HEK293T (cell line): Measurements from ENCODE around the gene TNIK.

Experiments
- CTCF ChIA-PET: fragments of 350-600 bp; formaldehyde crosslinking; extraction: SDS; loops from one replicate; lab custom pipeline; 2021; ENCODE audit warnings: antibody characterized with exemption, inconsistent platforms; lab: Yijun Ruan, JAX
- POLR2A ChIA-PET: fragments of 350-600 bp; formaldehyde crosslinking; extraction: SDS; loops from one replicate; lab custom pipeline; 2020; ENCODE audit warnings: antibody characterized with exemption, inconsistent platforms; lab: Yijun Ruan, JAX
- DNase-seq: peaks from one replicate; pipeline ENCODE4 v3.0.0; 2012; ENCODE audit warnings: mixed read lengths; ENCODE audit errors: extremely low spot score
- ARNT ChIP-seq: fragments of 450-650 bp; IDR thresholded peaks from 2 replicates; pipeline ENCODE4 v1.6.1; 2017; ENCODE audit warnings: mild to moderate bottlenecking
- BHLHE40 ChIP-seq: fragments of 450-650 bp; IDR thresholded peaks from 2 replicates; pipeline ENCODE4 v1.6.1; 2016; ENCODE audit warnings: mild to moderate bottlenecking, moderate library complexity, borderline replicate concordance
- CTBP1 ChIP-seq: fragments of 450-650 bp; IDR thresholded peaks from 2 replicates; pipeline ENCODE4 v1.6.1; 2016; ENCODE audit warnings: borderline replicate concordance
- ELF4 ChIP-seq: fragments of 450-650 bp; IDR thresholded peaks from 2 replicates; pipeline ENCODE4 v1.6.1; 2017; ENCODE audit warnings: antibody characterized with exemption
- FOXA1 ChIP-seq: fragments of 450-650 bp; IDR thresholded peaks from 2 replicates; pipeline ENCODE4 v1.6.1; 2016; ENCODE audit warnings: mild to moderate bottlenecking
- FOXK2 ChIP-seq: fragments of 450-650 bp; IDR thresholded peaks from 2 replicates; pipeline ENCODE4 v1.6.1; 2016; ENCODE audit warnings: mild to moderate bottlenecking
- FOXM1 ChIP-seq: fragments of 450-650 bp; IDR thresholded peaks from 2 replicates; pipeline ENCODE4 v1.6.1; 2017; ENCODE audit warnings: mild to moderate bottlenecking, borderline replicate concordance
- HDGF ChIP-seq: fragments of 450-650 bp; IDR thresholded peaks from 2 replicates; pipeline ENCODE4 v1.6.1; 2017; ENCODE audit warnings: antibody characterized with exemption, borderline replicate concordance
- L3MBTL2 ChIP-seq: fragments of 450-650 bp; conservative IDR thresholded peaks from 2 replicates; pipeline ENCODE4 v1.6.1; 2016; ENCODE audit warnings: mild to moderate bottlenecking
- LEF1 ChIP-seq: fragments of 450-650 bp; IDR thresholded peaks from 2 replicates; pipeline ENCODE4 v1.6.1; 2017; ENCODE audit warnings: mild to moderate bottlenecking, borderline replicate concordance
- NFRKB ChIP-seq: fragments of 450-650 bp; IDR thresholded peaks from 2 replicates; pipeline ENCODE4 v1.6.1; 2016; ENCODE audit warnings: mild to moderate bottlenecking, moderate library complexity
- SP1 ChIP-seq: fragments of 450-650 bp; IDR thresholded peaks from 2 replicates; pipeline ENCODE4 v1.6.1; 2017
- SUZ12 ChIP-seq: fragments of 450-650 bp; IDR thresholded peaks from 2 replicates; pipeline ENCODE4 v1.6.1; 2016; ENCODE audit warnings: mild to moderate bottlenecking
- TARDBP ChIP-seq: fragments of 450-650 bp; IDR thresholded peaks from 2 replicates; pipeline ENCODE4 v1.6.1; 2016
- ZNF384 ChIP-seq: fragments of 450-650 bp; IDR thresholded peaks from 2 replicates; pipeline ENCODE4 v1.6.1; 2016
- TF ChIP-seq, protein P1 (sequence below): fragments of 450-650 bp; IDR thresholded peaks from 2 replicates; pipeline ENCODE4 v1.6.1; 2016

TNIK gene

DNA sequence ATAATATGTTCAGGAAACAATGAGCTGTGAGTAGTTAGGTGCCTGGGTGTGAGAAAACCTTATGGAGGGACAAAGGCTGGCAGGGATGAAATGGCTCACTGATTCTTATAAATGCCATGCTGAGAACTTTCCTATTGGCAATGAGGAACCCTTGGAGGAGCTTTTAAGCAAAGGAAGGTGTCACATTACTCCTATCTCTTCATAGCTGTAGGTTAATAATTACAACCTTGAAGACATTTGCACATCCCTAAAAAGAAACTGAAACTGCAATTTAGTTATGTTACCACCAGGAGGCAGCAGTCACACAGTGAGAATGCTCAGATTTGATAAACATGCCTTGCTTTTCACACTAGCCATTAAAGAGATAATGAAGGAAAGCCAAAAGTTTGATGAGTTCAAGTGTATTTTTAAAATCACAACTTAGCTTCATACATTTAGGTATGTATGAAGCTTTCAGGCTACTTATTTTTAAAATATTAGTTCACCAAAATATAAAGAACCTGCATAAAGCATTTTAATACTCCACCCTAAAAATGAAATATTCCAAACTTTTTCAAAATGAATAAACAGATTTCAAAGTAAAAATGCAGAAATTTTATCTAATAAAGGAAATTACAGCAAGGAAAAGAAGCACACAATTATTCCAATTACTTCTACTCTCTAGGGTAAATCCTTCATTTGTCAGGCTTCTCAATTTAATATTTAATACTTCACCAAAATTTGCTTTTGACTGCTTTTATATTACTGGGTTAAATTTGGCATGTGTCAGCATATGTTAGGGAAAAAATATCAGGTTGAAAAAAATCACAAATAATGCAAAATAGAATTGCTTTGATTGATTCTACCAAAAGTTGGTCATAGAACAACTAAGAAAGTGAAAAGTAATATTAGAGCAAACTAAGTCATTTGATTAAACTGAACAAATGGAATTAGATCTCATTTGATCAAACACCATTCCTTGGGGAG, 296.8 kb downstream of the TNIK start:
- ChIA-PET CTCF (no interaction called here), POLR2A (no interaction called here)
- no peak for DNase-seq
- no peak for TF ChIP-seq LEF1
- TF ChIP-seq SP1: no peak
- TF ChIP-seq NFRKB: no peak
- no peak for TF ChIP-seq SUZ12
- TF ChIP-seq ELF4: no peak
- no peak for TF ChIP-seq TARDBP
- TF ChIP-seq ZNF384: no peak
- TF ChIP-seq HDGF: no peak
- TF ChIP-seq L3MBTL2: no peak
- TF ChIP-seq ARNT: no peak
- TF ChIP-seq, protein P1, sequence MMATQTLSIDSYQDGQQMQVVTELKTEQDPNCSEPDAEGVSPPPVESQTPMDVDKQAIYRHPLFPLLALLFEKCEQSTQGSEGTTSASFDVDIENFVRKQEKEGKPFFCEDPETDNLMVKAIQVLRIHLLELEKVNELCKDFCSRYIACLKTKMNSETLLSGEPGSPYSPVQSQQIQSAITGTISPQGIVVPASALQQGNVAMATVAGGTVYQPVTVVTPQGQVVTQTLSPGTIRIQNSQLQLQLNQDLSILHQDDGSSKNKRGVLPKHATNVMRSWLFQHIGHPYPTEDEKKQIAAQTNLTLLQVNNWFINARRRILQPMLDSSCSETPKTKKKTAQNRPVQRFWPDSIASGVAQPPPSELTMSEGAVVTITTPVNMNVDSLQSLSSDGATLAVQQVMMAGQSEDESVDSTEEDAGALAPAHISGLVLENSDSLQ: no peak
- no peak for TF ChIP-seq FOXM1
- no peak for TF ChIP-seq CTBP1
- no peak for TF ChIP-seq BHLHE40
- no peak for TF ChIP-seq FOXK2
- TF ChIP-seq FOXA1: no peak

- no peak for TF ChIP-seq SUZ12
- CTCF ChIA-PET: no interaction called here
- POLR2A ChIA-PET: no interaction called here
- no peak for DNase-seq
Measured at GRCh38 chr3:171160325-171160724, 299.9 kb downstream of the TNIK start.

DNA sequence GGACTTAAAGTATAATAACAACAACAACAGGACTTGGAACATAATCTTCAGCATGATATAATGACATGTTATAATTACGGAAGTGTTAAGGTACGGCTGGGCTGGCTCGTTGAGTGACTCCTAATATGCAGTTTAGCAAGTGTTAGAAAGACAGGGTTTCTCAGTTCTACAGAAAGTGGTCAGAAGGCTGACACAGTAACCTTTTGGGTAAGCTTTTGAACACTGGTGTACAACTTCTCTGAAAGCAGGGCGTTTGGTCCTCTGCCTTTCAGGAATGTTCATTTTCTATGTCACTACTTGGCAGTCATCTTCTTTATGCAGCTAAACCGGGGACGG, 300.4 kb downstream of the TNIK start:
- POLR2A ChIA-PET: no interaction called here
- no peak for DNase-seq
- CTCF ChIA-PET: no interaction called here
- TF ChIP-seq TARDBP (no peak), SUZ12 (no peak), FOXA1 (no peak), ELF4 (no peak), SP1 (no peak), NFRKB (no peak), L3MBTL2 (no peak), FOXK2 (no peak), HDGF (no peak), FOXM1 (no peak), BHLHE40 (no peak), ZNF384 (no peak), LEF1 (no peak), CTBP1 (no peak)
- TF ChIP-seq, protein P1: no peak

GRCh38 chr3:171159024-171159821, 301.0 kb downstream of the TNIK start:
- TF ChIP-seq LEF1 (no peak), FOXM1 (no peak), SP1 (no peak), NFRKB (no peak), TARDBP (no peak), BHLHE40 (no peak), CTBP1 (no peak), HDGF (no peak), ELF4 (no peak), FOXA1 (no peak), FOXK2 (no peak), ARNT (no peak), ZNF384 (no peak)
- TF ChIP-seq, protein P1: no peak
- no peak for DNase-seq
- POLR2A ChIA-PET: no interaction called here
- CTCF ChIA-PET: no interaction called here

DNA sequence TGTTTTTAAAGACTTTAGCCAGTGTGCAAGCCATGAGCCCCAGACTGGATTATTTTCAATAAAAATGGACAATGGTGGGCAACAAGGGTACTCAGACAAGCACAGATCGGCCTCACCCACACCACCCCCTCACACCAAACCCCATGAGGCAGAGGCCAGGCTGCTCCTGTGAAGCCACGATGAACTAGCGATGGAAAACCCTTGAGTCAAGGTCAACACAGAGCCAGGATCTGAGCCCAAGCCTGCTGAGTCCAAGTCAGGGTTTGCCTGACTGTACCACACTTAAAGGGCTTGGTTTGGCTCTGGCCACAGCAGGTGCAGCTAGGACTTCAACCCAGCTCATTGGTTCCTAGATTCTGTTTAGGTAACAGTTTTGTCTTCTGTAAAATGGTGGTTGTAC, 302.2 kb downstream of the TNIK start:
- no peak for DNase-seq
- ChIA-PET POLR2A (no interaction called here), CTCF (no interaction called here)
- TF ChIP-seq L3MBTL2: no peak
- TF ChIP-seq NFRKB: no peak
- no peak for TF ChIP-seq ELF4
- no peak for TF ChIP-seq FOXK2
- TF ChIP-seq SUZ12: no peak
- TF ChIP-seq LEF1: no peak
- TF ChIP-seq FOXM1: no peak
- TF ChIP-seq ZNF384: no peak
- TF ChIP-seq CTBP1: no peak
- TF ChIP-seq FOXA1: no peak
- no peak for TF ChIP-seq ARNT
- TF ChIP-seq TARDBP: no peak
- TF ChIP-seq HDGF: no peak
- TF ChIP-seq, protein P1: no peak
- no peak for TF ChIP-seq BHLHE40
- TF ChIP-seq SP1: no peak
